KBM-7 (cell line): Measurements from ENCODE around the gene DHDH.

ENCODE experiments used
- DNase-seq: peaks from one replicate; pipeline ENCODE4 v3.0.0-alpha.2; 2015
- in situ Hi-C: fragments of 300-500 bp; cut with MboI; formaldehyde crosslinking; loops from 2 replicates; pipeline ENCODE4 v1.14.3; 2020; ENCODE audit warnings: low sequenced_read_pairs, low pct_unique_long_range_greater_than_20kb, mixed read lengths

The DHDH gene

GRCh38 chr19:48986211-48986610 lies 52.7 kb downstream of the DHDH start:
- in situ Hi-C loops = no loop called here
- DNase-seq = no peak

- in situ Hi-C loops = no loop called here
- no peak for DNase-seq
Observed at GRCh38 chr19:48987323-48987722, 53.8 kb downstream of the DHDH start.

- no peak for DNase-seq
- in situ Hi-C loops = no loop called here
Observed at GRCh38 chr19:48988286-48988685, 54.8 kb downstream of the DHDH start.

- no peak for DNase-seq
- in situ Hi-C loops = no loop called here
Observed at GRCh38 chr19:48988860-48989259, 55.4 kb downstream of the DHDH start.

- in situ Hi-C loops = no loop called here
- DNase-seq = no peak
Observed at GRCh38 chr19:48989701-48990291, 56.3 kb downstream of the DHDH start.

GRCh38 chr19:48990400-48990799 lies 56.9 kb downstream of the DHDH start:
- DNase-seq = no peak
- in situ Hi-C loops = no loop called here

- DNase-seq = no peak
- in situ Hi-C loops = no loop called here
Observed at GRCh38 chr19:48991011-48991609, 57.6 kb downstream of the DHDH start.

- peak; percentile 48 for DNase-seq
- in situ Hi-C loops = no loop called here
Observed at GRCh38 chr19:48991873-48992580, 58.5 kb downstream of the DHDH start.

GRCh38 chr19:48992581-48993174 lies 59.2 kb downstream of the DHDH start:
- in situ Hi-C loops = no loop called here
- DNase-seq = no peak

- DNase-seq = peak; percentile 100
- in situ Hi-C loops = no loop called here
Observed at GRCh38 chr19:48993175-48994034, 59.9 kb downstream of the DHDH start, which contains the start of the genes GYS1 and RUVBL2. TSS of gene GYS1 (minus strand) at chr19:48993309. CDS start at chr19:48993112, 197 bp downstream. TSS of gene RUVBL2 (plus strand) at chr19:48993887. CDS start at chr19:48993912, 25 bp downstream.

- in situ Hi-C loops = no loop called here
- no peak for DNase-seq
Observed at GRCh38 chr19:48994035-48994386, 60.5 kb downstream of the DHDH start.
